ENCODE results near the gene SEPTIN2.
A peak's percentile ranks its signal among the peaks of the same experiment; 100 is the strongest.
"Not testable (repeated sequence)": the region's sequence is repeated elsewhere in the genome, so short reads cannot be mapped to it uniquely, and the experiment has no call there.

SEPTIN2 gene

DNA sequence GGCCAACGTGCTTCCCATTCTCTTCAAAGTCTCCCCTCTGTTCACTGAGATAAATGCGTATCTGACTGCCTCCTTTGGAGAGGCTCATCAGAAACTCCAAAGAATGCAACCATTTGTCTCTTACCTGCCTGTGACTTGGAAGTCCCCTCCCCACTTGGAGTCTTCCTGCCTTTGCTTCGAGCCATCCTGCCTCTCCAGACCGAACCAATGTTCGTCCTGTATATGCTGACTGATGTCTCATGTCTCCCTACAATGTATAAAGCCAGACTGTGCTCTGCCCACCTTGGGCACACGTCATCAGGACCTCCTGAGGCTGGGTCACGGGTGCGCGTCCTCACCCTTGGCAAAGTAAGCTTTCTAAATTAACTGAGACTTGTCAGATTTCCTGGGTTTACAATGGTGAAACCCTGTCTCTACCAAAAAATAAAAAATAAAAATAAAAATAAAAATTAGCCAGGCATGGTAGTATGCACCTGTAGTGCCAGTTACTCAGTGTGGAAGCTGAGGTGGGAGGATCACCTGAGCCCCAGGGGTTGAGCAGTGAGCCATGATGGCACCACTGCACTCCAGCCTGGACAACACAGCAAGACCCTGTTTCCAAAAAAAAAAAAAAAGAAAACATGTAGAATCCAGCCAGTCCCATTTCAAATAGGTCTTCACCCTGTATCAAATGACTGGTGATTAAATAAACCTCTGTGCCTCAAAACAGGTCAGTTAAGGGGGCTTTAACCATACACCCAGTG, 29.2 kb upstream of the SEPTIN2 start:
- no peak for DNase-seq (ENCODE audit: low read depth in 1 of 2, low spot score in 1 of 2)

DNA sequence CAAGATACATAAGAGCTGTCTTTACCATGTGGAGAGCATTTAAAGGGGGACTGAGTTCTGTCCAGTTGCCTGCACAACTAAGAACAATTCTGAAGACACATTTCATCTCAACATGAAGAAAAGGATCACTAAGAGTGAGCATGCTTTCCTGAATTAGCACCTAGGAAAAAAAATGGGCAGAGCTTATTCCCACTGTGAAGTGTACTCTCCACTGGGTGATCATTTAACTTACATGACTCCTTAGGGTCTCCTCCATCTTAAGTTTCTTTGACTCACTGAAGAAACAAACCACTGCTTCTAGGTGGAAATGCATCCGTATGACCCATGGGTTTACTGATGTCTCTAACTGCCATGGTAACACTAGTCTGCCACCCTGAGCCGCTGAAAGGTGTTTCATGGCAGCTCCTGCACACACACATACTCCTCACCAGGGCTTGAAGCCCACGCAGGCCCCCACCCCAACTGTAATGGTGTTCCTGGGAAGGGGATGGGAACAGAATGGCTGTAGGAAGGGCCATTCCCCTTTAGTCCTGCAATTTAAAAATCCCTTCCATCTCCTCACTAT, 27.3 kb upstream of the SEPTIN2 start:
- no peak for DNase-seq (ENCODE audit: low read depth in 1 of 2, low spot score in 1 of 2)

DNA sequence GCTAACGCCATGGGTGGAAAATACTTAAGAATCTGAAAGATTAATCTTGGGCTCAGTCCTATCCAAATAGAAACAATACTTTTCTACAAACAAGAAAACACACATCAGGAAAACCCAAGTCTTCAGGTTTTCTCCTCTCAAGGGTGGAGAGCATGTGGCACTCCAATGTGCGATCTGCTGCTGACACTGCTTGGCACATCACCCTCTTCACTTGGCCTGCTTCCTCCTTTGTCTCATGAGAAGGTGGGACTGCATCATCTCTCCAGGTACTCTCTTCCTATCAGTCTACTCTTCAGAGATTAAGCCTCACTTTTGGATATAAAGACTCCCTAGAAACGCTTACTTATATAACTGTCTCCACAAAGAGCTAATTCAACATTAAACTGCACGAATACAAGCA, 26.7 kb upstream of the SEPTIN2 start:
- DNase-seq (ENCODE audit: low read depth in 1 of 2, low spot score in 1 of 2) = no peak

DNA sequence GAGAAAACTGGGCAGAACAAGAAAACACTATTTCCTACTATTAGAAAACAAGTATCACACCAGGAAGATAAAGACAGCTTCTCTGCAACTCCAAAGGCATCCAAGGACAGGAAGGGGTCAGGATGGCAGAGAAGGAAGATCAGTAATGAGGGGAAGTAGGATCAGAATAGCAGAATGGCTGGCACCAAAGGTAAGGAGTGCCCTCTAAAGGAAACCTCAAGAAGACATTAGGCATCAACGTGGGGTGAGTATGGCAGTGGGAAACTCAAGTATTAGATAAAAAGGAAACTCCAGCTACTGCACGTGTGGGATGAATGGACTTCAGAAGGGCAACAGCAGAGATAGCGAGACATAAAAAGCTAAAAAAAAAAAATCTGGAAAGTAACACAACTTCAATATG, 26.1 kb upstream of the SEPTIN2 start:
- DNase-seq (ENCODE audit: low read depth in 1 of 2, low spot score in 1 of 2) = no peak

DNA sequence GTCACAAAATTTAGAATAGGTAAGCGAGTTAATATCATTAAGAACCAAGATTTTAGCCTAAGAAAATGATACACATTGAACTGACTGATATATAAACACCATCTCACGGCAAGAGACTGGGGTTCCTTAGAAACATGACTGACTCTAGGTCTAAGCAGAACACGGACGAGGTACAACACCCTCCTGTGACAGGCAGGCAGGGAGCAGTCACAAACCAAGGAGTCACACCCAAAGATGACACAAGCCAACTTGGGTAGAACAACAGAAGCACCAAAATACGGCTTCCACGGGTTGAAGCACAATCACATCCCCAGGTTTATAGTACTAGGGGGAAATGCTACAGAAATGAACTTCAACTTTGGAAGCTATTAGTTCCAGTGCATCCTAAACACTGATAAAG, 24.6 kb upstream of the SEPTIN2 start:
- no peak for DNase-seq (ENCODE audit: low read depth in 1 of 2, low spot score in 1 of 2)

DNA sequence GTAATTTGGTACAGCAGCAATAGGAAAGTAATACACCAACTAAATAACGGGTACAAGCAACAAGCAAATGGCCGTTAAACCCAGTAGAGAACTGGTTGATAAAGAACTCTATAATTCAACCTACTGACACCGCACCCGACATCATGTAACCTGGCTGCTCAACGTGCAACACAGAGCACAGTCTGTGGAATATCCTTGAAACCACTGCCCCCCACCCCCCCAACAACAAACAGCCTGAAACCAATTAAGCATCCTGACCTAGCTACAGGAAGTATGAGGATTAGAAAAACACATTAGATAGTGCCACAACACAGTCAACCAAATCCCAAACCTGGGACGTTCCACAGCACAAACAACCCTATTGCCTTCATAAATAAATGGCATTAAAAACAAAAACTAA, 23.7 kb upstream of the SEPTIN2 start:
- no peak for DNase-seq (ENCODE audit: low read depth in 1 of 2, low spot score in 1 of 2)

DNA sequence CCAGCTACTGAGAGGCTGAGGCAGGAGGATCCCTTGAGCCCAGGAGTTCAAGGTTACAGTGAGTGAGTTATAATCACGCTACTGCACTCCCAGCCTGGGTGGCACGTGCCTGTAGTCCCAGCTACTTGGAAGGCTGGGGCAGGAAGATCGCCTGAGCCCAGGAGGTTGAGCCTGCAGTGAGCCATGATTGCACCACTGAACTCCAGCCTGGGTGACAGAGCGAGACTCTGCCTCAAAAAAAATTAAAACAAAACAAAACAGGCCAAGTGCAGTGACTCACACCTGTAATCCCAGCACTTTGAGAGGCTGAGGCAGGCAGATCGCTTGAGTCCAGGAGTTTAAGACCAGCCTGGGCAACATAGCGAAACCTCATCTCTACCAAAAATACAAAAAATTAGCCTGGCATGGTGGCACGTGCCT, 22.3 kb upstream of the SEPTIN2 start:
- not testable (repeated sequence) for DNase-seq (ENCODE audit: low read depth in 1 of 2, low spot score in 1 of 2)

DNA sequence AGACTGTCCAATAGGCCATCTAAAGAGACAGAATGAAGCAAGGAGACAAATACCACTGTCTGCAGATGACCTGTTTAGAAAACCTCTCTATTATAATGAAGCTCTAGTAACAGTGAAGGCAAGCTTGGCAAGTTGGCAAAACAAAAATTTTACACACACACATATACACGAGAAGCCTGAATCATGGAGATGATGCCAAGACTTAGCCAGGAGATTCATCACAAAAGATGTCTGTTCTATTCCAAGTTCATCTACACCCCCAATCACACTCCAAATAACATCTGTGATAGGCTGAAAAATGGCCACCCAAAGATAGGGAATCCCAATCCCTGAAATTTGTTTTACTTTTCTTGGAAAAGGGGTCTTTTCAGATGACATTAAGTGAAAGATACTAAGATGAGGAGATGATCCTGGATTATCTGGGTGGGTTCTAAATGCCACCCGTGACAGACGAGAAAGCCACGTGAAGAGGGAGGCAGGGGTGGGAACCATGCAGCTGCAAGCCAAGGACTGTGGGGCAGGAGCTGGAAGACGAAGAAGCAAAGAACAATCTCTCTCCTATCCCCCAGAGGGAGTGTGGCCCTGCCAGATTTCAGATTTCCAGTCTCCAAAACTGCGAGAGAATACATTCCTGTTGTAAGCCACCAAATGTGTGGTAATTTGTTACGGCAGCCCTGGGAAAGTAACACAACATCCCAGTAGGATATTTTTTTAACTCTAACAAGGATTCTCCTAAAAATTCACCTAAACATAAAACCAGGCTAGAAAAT, 20.2 kb upstream of the SEPTIN2 start:
- no peak for DNase-seq (ENCODE audit: low read depth in 1 of 2, low spot score in 1 of 2)

DNA sequence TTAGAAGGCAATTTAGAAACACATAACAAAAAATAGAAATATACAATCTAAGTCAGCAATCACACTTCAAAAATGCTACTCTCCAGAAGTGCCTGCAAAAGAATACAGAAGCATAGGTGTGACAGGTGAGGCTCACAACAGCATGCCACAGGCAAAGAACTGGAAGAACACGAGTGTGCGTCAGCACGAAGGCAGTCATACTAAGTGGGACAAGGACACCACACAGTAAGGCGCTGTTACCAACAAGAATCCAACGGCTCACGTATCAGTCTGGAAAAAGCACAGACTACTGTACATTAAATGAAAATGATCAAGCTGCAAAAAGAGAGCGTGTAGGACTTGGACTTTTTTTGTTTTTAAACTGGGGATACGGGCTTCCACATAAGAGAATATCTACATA, 19.0 kb upstream of the SEPTIN2 start:
- DNase-seq (ENCODE audit: low read depth in 1 of 2, low spot score in 1 of 2) = no peak

DNA sequence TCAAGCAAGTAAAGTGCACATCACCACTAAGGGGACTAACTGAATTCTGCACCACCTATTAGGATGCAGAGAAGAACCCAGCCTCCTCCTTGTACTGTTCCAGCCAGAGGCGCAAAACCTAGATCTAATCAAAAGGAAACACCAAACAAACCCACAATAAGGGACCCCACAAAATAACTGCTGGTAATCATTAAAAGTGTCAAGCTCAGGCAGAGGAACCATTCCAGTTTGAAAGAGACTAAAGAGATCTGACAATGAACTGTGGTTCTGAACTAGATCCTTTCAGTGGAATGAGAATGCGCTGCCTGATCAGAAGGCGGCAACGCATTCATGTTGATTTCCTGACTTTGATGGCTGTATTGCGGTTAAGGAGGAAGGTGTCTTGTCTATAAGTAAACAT, 17.1 kb upstream of the SEPTIN2 start:
- DNase-seq (ENCODE audit: low read depth in 1 of 2, low spot score in 1 of 2) = no peak

DNA sequence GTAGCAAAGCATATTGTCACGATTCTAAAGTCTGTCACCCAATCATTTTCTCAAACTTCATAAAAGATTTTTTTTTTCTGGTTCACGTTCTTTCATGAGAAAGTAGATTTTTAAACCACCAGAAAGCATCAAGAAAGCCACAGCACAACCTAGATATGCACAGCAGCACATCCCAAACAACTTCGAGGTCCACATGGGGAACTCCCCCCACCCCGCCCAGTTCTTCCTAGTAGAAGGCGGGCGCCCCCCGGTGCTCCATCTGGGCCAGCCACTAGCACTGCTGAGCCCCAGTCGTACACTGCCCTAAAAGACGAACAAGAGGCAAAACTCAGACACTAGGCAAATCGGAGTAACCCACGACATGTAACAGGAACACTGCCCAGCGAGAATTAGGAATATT, 15.7 kb upstream of the SEPTIN2 start:
- DNase-seq (ENCODE audit: low read depth in 1 of 2, low spot score in 1 of 2) = no peak

DNA sequence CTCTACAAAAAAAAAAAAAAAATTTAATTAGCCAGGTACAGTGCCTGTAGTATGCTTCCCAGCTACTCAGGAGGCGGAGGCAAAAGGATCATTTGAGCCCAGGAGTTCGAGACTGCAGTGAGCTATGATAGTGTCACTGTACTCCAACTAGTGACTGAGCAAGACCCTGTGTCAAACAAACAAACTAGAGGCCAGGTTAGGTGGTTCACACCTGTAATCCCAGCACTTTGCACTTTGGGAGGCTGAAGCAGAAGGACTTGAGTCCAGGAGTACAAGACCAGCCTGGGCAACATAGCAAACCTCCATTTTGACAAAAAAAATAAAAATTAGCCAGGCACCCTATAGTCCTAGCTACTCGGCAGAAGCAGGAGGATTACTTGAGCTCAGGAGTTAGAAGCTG, 13.6 kb upstream of the SEPTIN2 start:
- no peak for DNase-seq (ENCODE audit: low read depth in 1 of 2, low spot score in 1 of 2)

DNA sequence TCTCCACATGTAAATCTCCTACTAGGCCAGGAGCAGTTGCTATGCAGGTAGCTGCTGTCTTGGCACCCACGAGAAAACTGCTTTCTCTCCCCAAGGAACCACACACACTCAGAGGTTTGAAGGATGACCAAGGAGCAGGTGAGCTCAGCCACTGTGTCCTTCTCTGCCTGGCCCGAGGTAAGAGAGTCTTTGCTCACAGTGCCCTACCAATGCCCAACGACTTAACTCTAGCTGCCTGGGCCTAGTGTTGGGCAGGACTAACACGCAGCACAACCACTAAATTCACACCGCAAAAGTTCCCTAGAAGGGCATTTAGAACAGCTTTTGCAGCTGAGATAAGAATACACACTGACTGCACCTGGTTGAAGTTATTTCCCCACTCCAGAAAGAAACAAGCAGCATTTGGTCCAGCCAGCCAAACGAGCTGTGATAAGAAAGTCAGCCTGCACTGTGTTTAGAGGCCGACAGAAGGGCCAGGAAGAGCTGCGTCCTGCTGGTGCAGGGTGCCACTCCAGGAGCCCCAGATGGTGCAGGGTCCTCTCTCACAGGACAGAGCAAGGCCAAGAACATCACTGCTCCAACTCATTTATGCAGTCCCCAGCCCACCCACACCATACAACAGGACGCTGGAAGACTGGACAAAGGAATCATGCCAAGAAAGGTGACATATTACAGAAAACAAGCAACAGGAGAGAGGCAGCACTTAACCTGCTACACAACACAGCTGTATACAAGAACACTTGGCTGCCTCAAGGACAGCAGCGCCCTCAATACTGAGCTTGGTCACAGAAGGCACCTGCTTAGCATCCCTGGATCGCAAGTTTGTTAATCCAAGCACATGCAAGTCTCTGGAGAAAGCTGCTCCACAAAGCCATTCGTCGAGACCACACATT, 12.7 kb upstream of the SEPTIN2 start:
- DNase-seq (ENCODE audit: low read depth in 1 of 2, low spot score in 1 of 2) = no peak

DNA sequence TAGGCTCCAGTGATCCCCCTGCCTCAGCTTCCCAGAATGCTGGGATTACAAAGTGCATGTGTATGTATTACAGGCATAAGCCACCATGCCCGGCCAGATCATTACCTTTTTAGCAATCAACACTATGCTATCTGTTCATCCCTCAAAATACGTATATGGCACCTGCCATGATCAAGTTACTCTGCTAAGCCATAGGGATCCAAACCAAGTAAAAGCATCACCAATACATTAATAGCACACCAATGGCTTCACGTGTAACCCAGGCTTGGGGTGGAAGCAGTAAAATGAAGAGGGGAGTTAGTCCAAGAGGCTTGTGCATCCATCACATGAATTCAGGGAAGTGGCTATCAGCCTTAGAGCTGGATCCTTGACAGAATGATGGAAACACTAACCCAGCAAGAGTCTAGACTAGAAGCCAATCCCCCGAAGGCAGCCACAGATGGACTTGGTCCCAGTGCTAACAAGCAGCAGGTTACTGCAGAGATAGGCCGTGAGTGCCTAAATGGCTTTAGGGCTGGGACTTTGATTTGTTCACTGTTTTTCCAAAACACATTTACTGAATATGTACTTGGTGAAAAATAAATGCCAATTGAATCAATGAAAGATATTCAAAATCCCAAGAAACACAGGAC, 11.6 kb upstream of the SEPTIN2 start:
- no peak for DNase-seq (ENCODE audit: low read depth in 1 of 2, low spot score in 1 of 2)

DNA sequence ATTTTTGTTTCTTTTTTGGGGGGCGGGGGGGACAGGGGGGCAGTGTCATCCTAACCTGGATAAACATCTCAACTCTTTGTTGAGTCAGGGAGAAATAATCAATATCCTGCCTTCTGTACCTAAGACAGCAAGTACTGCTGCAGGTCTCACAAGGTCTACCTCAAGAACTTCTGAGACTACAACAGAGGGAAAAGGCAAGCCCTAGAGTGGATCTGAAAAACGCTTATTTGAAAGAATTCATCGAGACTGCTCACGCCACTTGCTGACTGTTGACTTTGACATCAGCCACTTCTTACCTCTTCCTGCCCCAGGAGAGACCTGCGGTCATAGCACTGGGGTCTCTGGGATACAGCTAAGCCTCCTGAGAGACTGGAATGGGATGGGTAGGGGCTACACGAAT, 8.7 kb upstream of the SEPTIN2 start:
- no peak for DNase-seq (ENCODE audit: low read depth in 1 of 2, low spot score in 1 of 2)

DNA sequence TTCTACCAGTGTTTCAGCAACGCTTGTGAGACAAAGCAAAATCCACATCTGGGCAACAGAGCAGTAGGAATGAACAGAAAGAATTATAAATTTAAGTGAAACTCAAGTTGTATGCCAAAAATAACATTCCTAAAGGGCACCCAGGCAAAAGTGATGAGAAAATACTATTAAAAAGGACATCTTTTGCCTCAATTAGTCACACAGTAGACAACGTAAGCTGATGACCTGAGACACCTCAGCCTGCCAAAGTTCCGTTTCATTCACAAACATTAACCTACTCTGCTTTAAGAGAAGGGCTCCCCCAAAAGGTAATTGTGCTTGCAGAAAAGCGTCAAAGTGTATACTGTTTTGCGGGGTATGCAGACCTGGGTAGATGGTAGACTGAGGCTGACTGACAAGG, 7.5 kb upstream of the SEPTIN2 start:
- no peak for DNase-seq (ENCODE audit: low read depth in 1 of 2, low spot score in 1 of 2)

DNA sequence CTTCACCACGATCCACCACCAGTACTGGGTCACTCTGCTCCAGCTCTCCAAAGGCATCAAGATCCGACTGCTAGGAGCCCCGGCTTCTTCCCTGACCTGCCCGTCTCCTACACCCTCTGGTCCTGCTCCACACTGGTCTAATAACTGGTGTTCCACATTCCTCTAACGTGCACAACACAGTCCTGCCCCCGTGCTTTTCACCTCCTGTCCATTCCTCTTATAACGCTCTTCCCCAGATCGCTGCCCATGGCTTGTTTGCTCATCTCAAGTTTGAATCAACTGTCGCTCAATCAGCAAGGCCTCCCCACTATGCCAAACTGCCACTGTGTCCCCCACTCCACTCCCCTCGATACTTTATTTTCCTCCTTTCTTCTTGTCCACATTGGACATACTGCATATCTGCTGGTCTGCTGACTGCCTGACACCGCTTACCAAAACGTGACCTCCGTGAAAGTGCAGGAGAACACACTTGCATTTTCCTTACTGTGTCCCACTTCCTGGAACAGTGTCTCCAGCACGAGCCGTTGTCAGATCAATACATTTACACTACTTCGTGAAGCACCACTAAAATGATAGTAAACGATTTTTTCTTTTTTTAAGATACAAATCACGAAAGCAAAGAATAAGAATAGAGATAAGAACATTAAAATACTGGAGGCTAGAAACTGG, 6.8 kb upstream of the SEPTIN2 start:
- DNase-seq (ENCODE audit: low read depth in 1 of 2, low spot score in 1 of 2) = no peak

DNA sequence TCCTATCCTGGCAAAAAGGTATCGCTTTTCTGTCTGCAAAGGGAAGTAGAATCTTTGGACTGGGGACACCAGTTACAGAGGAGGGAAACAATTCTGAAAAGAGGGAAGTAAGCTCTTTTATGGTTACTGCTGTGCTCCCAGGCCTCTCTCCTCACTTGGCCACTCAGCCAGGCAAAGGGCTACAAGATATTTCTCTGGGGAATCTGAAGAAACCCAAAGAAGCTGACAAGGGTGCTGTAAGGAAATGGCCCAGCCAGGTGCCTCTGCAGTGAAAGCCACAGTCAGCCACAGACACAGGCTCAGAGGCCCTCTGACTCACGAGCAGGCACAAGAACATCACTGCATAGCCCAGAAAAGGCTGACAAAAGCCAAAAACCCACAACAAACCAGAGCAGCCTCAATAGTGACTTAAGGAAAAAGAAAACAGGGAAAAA, 6.0 kb upstream of the SEPTIN2 start:
- DNase-seq (ENCODE audit: low read depth in 1 of 2, low spot score in 1 of 2) = peak; percentile 32 to 66

DNA sequence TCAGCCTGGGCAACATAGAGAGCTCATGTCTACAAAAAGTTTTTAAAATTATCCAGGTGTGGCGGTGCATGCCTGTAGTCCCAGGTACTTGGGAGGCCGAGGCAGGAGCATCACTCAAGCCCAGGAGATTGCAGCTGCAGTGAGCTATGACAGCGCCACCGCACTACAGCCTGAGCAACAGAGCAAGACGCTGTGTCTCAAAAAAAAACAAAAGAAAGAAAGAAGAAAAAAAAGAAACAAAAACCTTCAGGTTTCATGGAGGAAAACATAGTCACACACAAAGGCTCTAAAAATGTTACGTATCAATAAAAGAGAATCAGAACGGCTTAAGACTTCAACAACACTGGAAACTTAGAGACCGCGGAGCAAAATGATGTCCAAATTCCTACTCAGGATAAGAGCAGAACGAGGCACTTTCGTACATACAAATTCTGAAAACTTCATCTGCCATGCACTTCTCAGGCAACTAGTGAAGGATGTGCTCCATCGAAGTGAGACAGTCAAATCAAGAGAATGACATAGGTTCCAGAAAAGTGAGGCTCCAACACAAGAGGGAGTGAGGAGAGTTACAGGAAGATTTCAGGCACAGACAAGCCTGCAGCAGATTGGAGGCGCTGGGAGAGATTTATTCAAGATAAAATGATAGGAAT, 4.7 kb upstream of the SEPTIN2 start:
- no peak for DNase-seq (ENCODE audit: low read depth in 1 of 2, low spot score in 1 of 2)

DNA sequence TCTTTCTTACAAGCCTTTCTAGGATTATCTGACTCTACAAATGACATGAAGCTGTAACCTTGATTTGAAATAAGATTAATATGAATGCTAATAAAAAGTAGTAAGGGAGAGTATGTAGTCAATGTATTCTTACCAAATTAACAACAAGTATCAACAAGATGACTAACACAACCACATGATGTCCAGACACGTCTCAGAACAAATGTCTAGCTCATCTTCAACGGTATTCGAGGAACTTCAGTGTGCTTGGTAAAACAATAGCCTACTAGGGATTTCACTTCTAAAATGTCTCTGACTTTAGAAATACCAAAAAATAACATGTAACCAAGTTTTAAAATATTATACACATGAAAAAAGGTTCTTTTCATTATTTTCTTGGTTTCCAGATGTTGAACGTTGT, 3.6 kb upstream of the SEPTIN2 start:
- DNase-seq (ENCODE audit: low read depth in 1 of 2, low spot score in 1 of 2) = no peak
